Measurements from ENCODE around the gene PYM1.

PYM1 gene

GRCh38 chr12:55927588-55928502 lies at the start of gene PYM1:
PYM1 (minus strand) TSS chr12:55927894; CDS start chr12:55927761, 133 bp downstream.
- DNase-seq = peak; percentile 90

- DNase-seq = peak; percentile 61
These were observed 46.6 kb upstream of the PYM1 start for GRCh38 chr12:55974308-55974730.

GRCh38 chr12:55973599-55974307 lies 46.1 kb upstream of the PYM1 start, which contains the start of gene RAB5B:
RAB5B (plus strand) TSS chr12:55974078; CDS start chr12:55986961, 12,883 bp downstream.
- DNase-seq = peak; percentile 100

GRCh38 chr12:55972911-55973598 lies 45.4 kb upstream of the PYM1 start:
- DNase-seq = no peak

GRCh38 chr12:55972456-55972855 lies 44.8 kb upstream of the PYM1 start:
- DNase-seq = no peak

- no peak for DNase-seq
These were observed 44.3 kb upstream of the PYM1 start for GRCh38 chr12:55972042-55972441.

GRCh38 chr12:55970775-55971174 lies 43.1 kb upstream of the PYM1 start:
- peak; percentile 25 for DNase-seq

GRCh38 chr12:55969356-55969755 lies 41.7 kb upstream of the PYM1 start:
- DNase-seq = no peak

- peak; percentile 81 for DNase-seq
These were observed 39.0 kb upstream of the PYM1 start, which contains the start of gene CDK2 for GRCh38 chr12:55966408-55967281. CDK2 (plus strand) TSS chr12:55966830; CDS start chr12:55967009, 179 bp downstream.

- peak; percentile 19 for DNase-seq
These were observed 38.3 kb upstream of the PYM1 start, which contains the start of gene PMEL for GRCh38 chr12:55965941-55966407. PMEL (minus strand) TSS chr12:55966042; CDS start chr12:55966011, 31 bp downstream.

GRCh38 chr12:55965240-55965639 lies 37.5 kb upstream of the PYM1 start:
- DNase-seq = no peak

- DNase-seq = no peak
These were observed 36.1 kb upstream of the PYM1 start for GRCh38 chr12:55963760-55964159.

- DNase-seq = no peak
These were observed 29.6 kb upstream of the PYM1 start for GRCh38 chr12:55957106-55957859.

GRCh38 chr12:55955800-55956508 lies 28.3 kb upstream of the PYM1 start:
- no peak for DNase-seq

GRCh38 chr12:55955344-55955743 lies 27.6 kb upstream of the PYM1 start:
- no peak for DNase-seq

GRCh38 chr12:55946553-55946952 lies 18.9 kb upstream of the PYM1 start:
- no peak for DNase-seq

GRCh38 chr12:55942577-55943136 lies 15.0 kb upstream of the PYM1 start:
- DNase-seq = no peak

GRCh38 chr12:55942055-55942454 lies 14.4 kb upstream of the PYM1 start:
- DNase-seq = no peak

GRCh38 chr12:55940065-55940732 lies 12.5 kb upstream of the PYM1 start:
- DNase-seq = peak; percentile 79

Data from inflammatory macrophage treated with lipopolysaccharide for 4 hours (primary cell).